Pancreas (tissue), 10 donors: ENCODE measurements around the gene ZFTA. TPM values are rescaled to one million over a fixed set of nuclear protein-coding genes. Genes with fewer than 3 reads are reported as not detected.
"Not testable (repeated sequence)": the region's sequence is repeated elsewhere in the genome, so short reads cannot be mapped to it uniquely, and the experiment has no call there.

Source experiments
- ATAC-seq, 4 donors: fragments of 200-7000 bp; cut with Tn5 transposase; one replicate each; pipeline versions ENCODE4 v1.8.0 to v1.9.1; 2020; ENCODE audit warnings: mild to moderate bottlenecking in 4 of 4, moderate library complexity in 4 of 4
- DNase-seq, 6 donors: peaks; one replicate each; pipeline ENCODE4 v3.0.0-alpha.2; 2020
- FAIRE-seq: peaks from 2 replicates; lab custom pipeline; 2012; peaks lifted over from hg19 to GRCh38; lab: Jason Lieb, UNC
- H3K27ac ChIP-seq, 4 donors: fragments of 200-600 bp; sonication (generic); 1 replicate in 3 of 4; 2 replicates in 1 of 4; pipeline versions ENCODE4 v1.5.0 to v1.8.0; 2020
- H3K27me3 ChIP-seq, 4 donors: fragments of 200-600 bp; one replicate each; pipeline ENCODE4 v1.8.0; 2021
- H3K36me3 ChIP-seq, 3 donors: fragments of 200-600 bp; sonication (generic) in 1 of 3; one replicate each; pipeline versions ENCODE4 v1.5.0 to v1.8.0; 2020 to 2021
- H3K4me1 ChIP-seq, 3 donors: fragments of 200-600 bp; one replicate each; pipeline ENCODE4 v1.8.0; 2021
- H3K4me3 ChIP-seq, 4 donors: fragments of 200-600 bp; sonication (generic) in 2 of 4; one replicate each; pipeline versions ENCODE4 v1.5.0 to v1.8.0; 2020 to 2021
- H3K9me3 ChIP-seq, 4 donors: fragments of 200-600 bp; one replicate each; pipeline ENCODE4 v1.8.0; 2021
- CTCF ChIP-seq, 4 donors: fragments of 200-600 bp; sonication (generic) in 3 of 4; IDR thresholded peaks; one replicate each; pipeline versions ENCODE4 v1.5.0 to v1.8.0; 2021; ENCODE audit warnings: antibody characterized with exemption in 4 of 4
- WGBS, 2 donors: extraction: QIAGEN DNeasy Blood & Tissue Kit; methylation state at CpG; one replicate each; pipeline ENCODE4 v1.1.7; 2013; 5-methylcytosine and 5-hydroxymethylcytosine counted together
- intact Hi-C, 3 donors: fragments of 100-400 bp; cut with DNase I; formaldehyde crosslinking; loops; one replicate each; pipeline versions ENCODE4 v1.11.1 to v1.14.2; 2022
- polyA plus RNA-seq, 2 donors: library from polyadenylated mRNA; stranded (reverse); fragments of 200-250 nt; gene quantifications; one replicate each; pipeline ENCODE4 v1.2.3, GENCODE V29; 2013
- total RNA-seq, 6 donors: library from RNA; stranded (reverse); fragmentation: NEBNext Ultra II Directional in 4 of 6; extraction: Animal tissue kit (Norgen Biotek cat#: 25700) in 4 of 6; gene quantifications; one replicate each; pipeline versions ENCODE4 v1.2.1 to v1.2.4, GENCODE V29; 2021 to 2023
- donor health status: healthy with polysubstance abuse.
- donor health status: DM: no; HTN: no; CAD: no; lungs with moderate emphysema.
- donor health status: DM: no; HTN: no; CAD: no.
- donor health status: control.
- donor health status: control.
- donor health status: Bipolar disorder and iron deficiency.
- donor health status: DM: yes; HTN: yes; CAD: no.
- donor health status: DM: no; HTN: no; CAD: no.
- donor health status: DM: no; HTN: no; CAD: no.
- donor health status: DM: yes; HTN: yes; CAD: no.

The ZFTA gene
- total and polyA plus RNA-seq, 8 donors = 4.3 to 11.3 (median 6.5) TPM

- FAIRE-seq = no peak
- WGBS, 2 donors = 31 to 32% methylated on average over 7 of the region's 7 CpGs
- intact Hi-C loops = no loop called here
- Histone ChIP-seq H3K4me1 (peaks cover 0 to 3% (median 0%) of the 10 kb centered on the region in 3 donors), H3K27me3 (no peaks in the 10 kb centered on the region), H3K4me3 (peak overlapping the region; percentile 66 to 95 (median 85)), H3K9me3 (no peaks in the 10 kb centered on the region), H3K36me3 (peaks cover 0 to 16% (median 0%) of the 10 kb centered on the region in 3 donors), H3K27ac (no peak overlapping the region)
- TF ChIP-seq CTCF (IDR thresholded peaks at IDR 0.05) = no peak
- no peak for ATAC-seq
- DNase-seq = no peak
Observed at GRCh38 chr11:63814383-63814736, 45.8 kb upstream of the ZFTA start.

- FAIRE-seq (no peak), DNase-seq (peak; percentile 23 to 81 (median 46)), ATAC-seq (peak; percentile 60 to 73 (median 68))
- peaks cover 0 to 10% (median 0%) of the 10 kb centered on the region in 3 donors for H3K36me3 ChIP-seq
- TF ChIP-seq CTCF (IDR thresholded peaks at IDR 0.05) = no peak
- no peaks in the 10 kb centered on the region for H3K9me3 ChIP-seq
- 1 to 2% methylated on average over 54 to 74 of the region's 74 CpGs for WGBS, 2 donors
- H3K4me3 ChIP-seq = peak overlapping the region; percentile 66 to 95 (median 85)
- no peaks in the 10 kb centered on the region for H3K27me3 ChIP-seq
- H3K4me1 ChIP-seq = peaks cover 0 to 3% (median 0%) of the 10 kb centered on the region in 3 donors
- intact Hi-C loops = no loop called here
- H3K27ac ChIP-seq = peak overlapping the region in 3 of 4 donors; percentile 29 to 51 (median 46)
Observed at GRCh38 chr11:63813563-63814382, 45.2 kb upstream of the ZFTA start.

- peaks cover 0 to 5% (median 0%) of the 10 kb centered on the region in 3 donors for H3K36me3 ChIP-seq
- H3K4me3 ChIP-seq = peak within 1 kb of the TSS; percentile 66 to 95 (median 85)
- peak within 1 kb of the TSS in 3 of 4 donors; percentile 29 to 51 (median 46) for H3K27ac ChIP-seq
- H3K4me1 ChIP-seq = peaks cover 0 to 3% (median 0%) of the 10 kb centered on the region in 3 donors
- intact Hi-C loops = no loop called here
- FAIRE-seq (no peak), ATAC-seq (peak; percentile 89 to 95 (median 93)), DNase-seq (peak; percentile 59 to 90 (median 75))
- H3K27me3 ChIP-seq = no peaks in the 10 kb centered on the region
- TF ChIP-seq CTCF (IDR thresholded peaks at IDR 0.05) = no peak
- no peaks in the 10 kb centered on the region for H3K9me3 ChIP-seq
- WGBS, 2 donors = 0 to 1% methylated on average over 36 to 65 of the region's 65 CpGs
Observed at GRCh38 chr11:63813035-63813562, 44.5 kb upstream of the ZFTA start, which contains the start of gene SPINDOC. SPINDOC (plus strand) TSS chr11:63813456; CDS start chr11:63813687, 231 bp downstream.

- FAIRE-seq = no peak
- H3K27me3 ChIP-seq = no peaks in the 10 kb centered on the region
- no peak for TF ChIP-seq CTCF (IDR thresholded peaks at IDR 0.05)
- no peak overlapping the region for H3K4me3 ChIP-seq
- intact Hi-C loops = no loop called here
- no peak for ATAC-seq
- 73 to 81% methylated on average over 3 of the region's 3 CpGs for WGBS, 2 donors
- H3K36me3 ChIP-seq = no peaks in the 10 kb centered on the region
- peaks cover 0 to 3% (median 0%) of the 10 kb centered on the region in 3 donors for H3K4me1 ChIP-seq
- H3K9me3 ChIP-seq = no peaks in the 10 kb centered on the region
- no peak overlapping the region for H3K27ac ChIP-seq
- DNase-seq = no peak
Observed at GRCh38 chr11:63811522-63811921, 42.9 kb upstream of the ZFTA start.

GRCh38 chr11:63810383-63810782 is 41.8 kb upstream of the ZFTA start:
- H3K4me1 ChIP-seq, H3K27me3 ChIP-seq, H3K9me3 ChIP-seq, H3K4me3 ChIP-seq, ATAC-seq, FAIRE-seq, H3K27ac ChIP-seq, intact Hi-C loops, H3K36me3 ChIP-seq, DNase-seq: not testable (repeated sequence)
- WGBS, 2 donors = 80 to 85% methylated on average over 11 of the region's 11 CpGs
